Measurements from ENCODE around the gene MTMR3.

- TF ChIP-seq CTCF (IDR thresholded peaks at IDR 0.05; ENCODE audit: low read depth, low read length, poor library complexity, severe bottlenecking): no peak
- TF ChIP-seq EZH2phosphoT487 (IDR thresholded peaks at IDR 0.05; ENCODE audit: borderline replicate concordance, low read length): no peak
Observed at GRCh38 chr22:30001459-30001858, 118.5 kb downstream of the MTMR3 start.

Measured in DOHH2 (cell line).